ENCODE results near the gene SLC10A7.

Gene SLC10A7

GRCh38 chr4:146246381-146246780 is 275.4 kb downstream of the SLC10A7 start:
- DNase-seq, result no peak

GRCh38 chr4:146245850-146246249 is 275.9 kb downstream of the SLC10A7 start:
- DNase-seq, result no peak

- DNase-seq, result no peak
Measured at GRCh38 chr4:146245246-146245645, 276.5 kb downstream of the SLC10A7 start.

GRCh38 chr4:146244496-146244895 is 277.2 kb downstream of the SLC10A7 start:
- no peak for DNase-seq

GRCh38 chr4:146243883-146244277 is 277.9 kb downstream of the SLC10A7 start:
- DNase-seq, result no peak

GRCh38 chr4:146243141-146243882 is 278.4 kb downstream of the SLC10A7 start:
- DNase-seq, result no peak

- DNase-seq, result no peak
Measured at GRCh38 chr4:146238107-146238506, 283.6 kb downstream of the SLC10A7 start.

GRCh38 chr4:146237092-146237491 is 284.6 kb downstream of the SLC10A7 start:
- DNase-seq, result no peak

- no peak for DNase-seq
Measured at GRCh38 chr4:146236216-146236615, 285.5 kb downstream of the SLC10A7 start.

GRCh38 chr4:146235654-146236177 is 286.0 kb downstream of the SLC10A7 start:
- DNase-seq, result no peak

GRCh38 chr4:146232131-146232722 is 289.5 kb downstream of the SLC10A7 start:
- no peak for DNase-seq

GRCh38 chr4:146229406-146229805 is 292.3 kb downstream of the SLC10A7 start:
- DNase-seq, result no peak

- no peak for DNase-seq
Measured at GRCh38 chr4:146224326-146224966, 297.3 kb downstream of the SLC10A7 start.

- DNase-seq, result no peak
Measured at GRCh38 chr4:146222313-146222712, 299.4 kb downstream of the SLC10A7 start.

GRCh38 chr4:146214238-146214637 is 307.5 kb downstream of the SLC10A7 start, which contains the start of gene REELD1:
Gene REELD1, plus strand, starts transcription at chr4:146214538. Its CDS starts 2,415 bp downstream, at chr4:146216953.
- DNase-seq, result no peak

GRCh38 chr4:146212781-146213180 is 309.0 kb downstream of the SLC10A7 start:
- DNase-seq, result no peak

GRCh38 chr4:146211440-146211839 is 310.3 kb downstream of the SLC10A7 start:
- DNase-seq, result no peak

GRCh38 chr4:146210890-146211289 is 310.9 kb downstream of the SLC10A7 start:
- no peak for DNase-seq

GRCh38 chr4:146207410-146207809 is 314.3 kb downstream of the SLC10A7 start:
- DNase-seq, result no peak

Measured in DMS79 treated with DMSO at 0.1 percent for 48 hours (cell line).